Measurements from ENCODE around the gene TSPAN19.
"Not testable (repeated sequence)": the region's sequence is repeated elsewhere in the genome, so short reads cannot be mapped to it uniquely, and the experiment has no call there.

DNA sequence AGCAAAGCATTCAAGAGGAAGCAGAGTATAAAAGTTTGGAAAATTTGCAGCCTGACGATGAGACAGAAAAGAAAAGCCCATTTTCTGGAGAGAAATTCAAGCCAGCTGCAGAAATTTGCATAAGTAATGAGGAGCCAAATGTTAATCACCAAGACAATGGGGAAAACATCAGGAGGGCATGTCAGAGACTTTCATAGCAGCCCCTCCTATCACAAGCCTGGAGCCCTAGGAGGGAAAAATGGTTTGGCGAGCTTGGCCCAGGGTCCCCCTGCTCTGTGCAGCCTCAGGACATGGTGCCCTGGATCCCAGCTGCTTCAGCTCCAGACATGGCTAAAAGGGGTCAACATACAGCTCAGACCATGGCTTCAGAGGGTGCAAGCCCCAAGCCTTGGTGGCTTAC is 31.0 kb downstream of the TSPAN19 start:
- TF ChIP-seq, protein P1, sequence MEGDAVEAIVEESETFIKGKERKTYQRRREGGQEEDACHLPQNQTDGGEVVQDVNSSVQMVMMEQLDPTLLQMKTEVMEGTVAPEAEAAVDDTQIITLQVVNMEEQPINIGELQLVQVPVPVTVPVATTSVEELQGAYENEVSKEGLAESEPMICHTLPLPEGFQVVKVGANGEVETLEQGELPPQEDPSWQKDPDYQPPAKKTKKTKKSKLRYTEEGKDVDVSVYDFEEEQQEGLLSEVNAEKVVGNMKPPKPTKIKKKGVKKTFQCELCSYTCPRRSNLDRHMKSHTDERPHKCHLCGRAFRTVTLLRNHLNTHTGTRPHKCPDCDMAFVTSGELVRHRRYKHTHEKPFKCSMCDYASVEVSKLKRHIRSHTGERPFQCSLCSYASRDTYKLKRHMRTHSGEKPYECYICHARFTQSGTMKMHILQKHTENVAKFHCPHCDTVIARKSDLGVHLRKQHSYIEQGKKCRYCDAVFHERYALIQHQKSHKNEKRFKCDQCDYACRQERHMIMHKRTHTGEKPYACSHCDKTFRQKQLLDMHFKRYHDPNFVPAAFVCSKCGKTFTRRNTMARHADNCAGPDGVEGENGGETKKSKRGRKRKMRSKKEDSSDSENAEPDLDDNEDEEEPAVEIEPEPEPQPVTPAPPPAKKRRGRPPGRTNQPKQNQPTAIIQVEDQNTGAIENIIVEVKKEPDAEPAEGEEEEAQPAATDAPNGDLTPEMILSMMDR (conservative IDR thresholded peaks at IDR 0.05) = not testable (repeated sequence)
- TF ChIP-seq ZFX (IDR thresholded peaks at IDR 0.05) = not testable (repeated sequence)

All from C4-2B (cell line).